GM21515 (cell line): ENCODE data around the gene RPS6KB1.
"Not testable (repeated sequence)": the region's sequence is repeated elsewhere in the genome, so short reads cannot be mapped to it uniquely, and the experiment has no call there.

Experiments
- ATAC-seq: cut with Tn5 transposase; IDR thresholded peaks from one replicate; pipeline ENCODE4 v1.9.1; 2021; ENCODE audit not compliant: unreplicated experiment

The RPS6KB1 gene

GRCh38 chr17:59870482-59870881 lies 22.4 kb upstream of the RPS6KB1 start:
- no peak for ATAC-seq

- ATAC-seq, result no peak
These were observed 20.6 kb upstream of the RPS6KB1 start for GRCh38 chr17:59872351-59872750.

GRCh38 chr17:59873414-59873813 lies 19.5 kb upstream of the RPS6KB1 start:
- ATAC-seq, result not testable (repeated sequence)

GRCh38 chr17:59874376-59874775 lies 18.5 kb upstream of the RPS6KB1 start:
- no peak for ATAC-seq

- no peak for ATAC-seq
These were observed 16.8 kb upstream of the RPS6KB1 start for GRCh38 chr17:59876107-59876506.

- no peak for ATAC-seq
These were observed 15.0 kb upstream of the RPS6KB1 start for GRCh38 chr17:59877965-59878364.

- no peak for ATAC-seq
These were observed 14.3 kb upstream of the RPS6KB1 start for GRCh38 chr17:59878624-59879023.

- no peak for ATAC-seq
These were observed 8.1 kb upstream of the RPS6KB1 start for GRCh38 chr17:59884861-59885260.

GRCh38 chr17:59888145-59888750 lies 4.7 kb upstream of the RPS6KB1 start:
- no peak for ATAC-seq

GRCh38 chr17:59890720-59891119 lies 2.2 kb upstream of the RPS6KB1 start:
- ATAC-seq, result no peak

- peak; percentile 46 for ATAC-seq
These were observed 534 bp upstream of the RPS6KB1 start for GRCh38 chr17:59892251-59892923.

- ATAC-seq, result peak; percentile 11
These were observed 767 bp downstream of the RPS6KB1 start for GRCh38 chr17:59893676-59894100.

- ATAC-seq, result no peak
These were observed 4.2 kb downstream of the RPS6KB1 start for GRCh38 chr17:59897090-59897489.

- ATAC-seq, result no peak
These were observed 6.2 kb downstream of the RPS6KB1 start for GRCh38 chr17:59899099-59899498.

GRCh38 chr17:59901604-59902003 lies 8.7 kb downstream of the RPS6KB1 start:
- ATAC-seq, result no peak

GRCh38 chr17:59903455-59903854 lies 10.5 kb downstream of the RPS6KB1 start:
- ATAC-seq, result no peak

GRCh38 chr17:59907467-59907866 lies 14.5 kb downstream of the RPS6KB1 start:
- no peak for ATAC-seq

- ATAC-seq, result no peak
These were observed 21.4 kb downstream of the RPS6KB1 start for GRCh38 chr17:59914274-59914854.

GRCh38 chr17:59916446-59916845 lies 23.5 kb downstream of the RPS6KB1 start:
- no peak for ATAC-seq

GRCh38 chr17:59920637-59921036 lies 27.7 kb downstream of the RPS6KB1 start:
- ATAC-seq, result not testable (repeated sequence)

- ATAC-seq, result not testable (repeated sequence)
These were observed 37.2 kb downstream of the RPS6KB1 start for GRCh38 chr17:59930121-59930520.

GRCh38 chr17:59930768-59931167 lies 37.8 kb downstream of the RPS6KB1 start:
- ATAC-seq, result not testable (repeated sequence)
